Vagina (tissue), 2 donors: Measurements from ENCODE around the gene SPATA6.

Experiments
- POLR2A ChIP-seq, 2 donors: fragments of 450-650 bp; IDR thresholded peaks; one replicate each; pipeline ENCODE4 v1.6.1; 2017; ENCODE audit warnings: antibody characterized with exemption in 2 of 2, mild to moderate bottlenecking in 2 of 2, moderate library complexity in 2 of 2
- POLR2AphosphoS5 ChIP-seq, 2 donors: sonication (generic); formaldehyde crosslinking; IDR thresholded peaks; one replicate each; pipeline ENCODE4 v1.9.0; 2017; ENCODE audit warnings: antibody characterized with exemption in 2 of 2, mild to moderate bottlenecking in 2 of 2, low read depth in 1 of 2; ENCODE audit not compliant: insufficient read depth in 1 of 2
- TF ChIP-seq, protein P1 (sequence below), 3 experiments: fragments of 450-650 bp in 2 of 3; fragments of 200-600 bp in 1 of 3; sonication (generic) in 1 of 3; IDR thresholded peaks; one replicate each; pipeline ENCODE4 v1.5.1; 2017 to 2019; ENCODE audit warnings: antibody characterized with exemption in 3 of 3, mild to moderate bottlenecking in 2 of 3, moderate library complexity in 2 of 3

DNA sequence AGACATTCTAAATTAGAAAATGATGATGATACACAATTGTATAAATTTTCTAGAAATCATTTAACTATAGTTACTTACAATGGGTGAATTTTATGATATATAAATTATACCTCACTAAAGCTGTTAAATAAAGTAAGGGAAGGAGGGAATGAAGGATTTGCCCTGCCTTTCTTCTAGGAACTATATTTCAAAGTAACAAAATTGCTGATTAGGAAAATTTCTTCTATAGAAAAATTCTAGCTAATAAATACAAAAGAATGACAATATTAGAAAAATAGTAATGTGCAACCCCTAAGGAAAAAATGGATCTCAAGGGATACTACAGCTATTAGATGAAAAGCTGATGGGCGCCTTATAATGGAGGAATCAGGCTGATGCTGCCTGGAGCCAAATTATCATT, 23.1 kb downstream of the SPATA6 start:
- TF ChIP-seq, protein P1, sequence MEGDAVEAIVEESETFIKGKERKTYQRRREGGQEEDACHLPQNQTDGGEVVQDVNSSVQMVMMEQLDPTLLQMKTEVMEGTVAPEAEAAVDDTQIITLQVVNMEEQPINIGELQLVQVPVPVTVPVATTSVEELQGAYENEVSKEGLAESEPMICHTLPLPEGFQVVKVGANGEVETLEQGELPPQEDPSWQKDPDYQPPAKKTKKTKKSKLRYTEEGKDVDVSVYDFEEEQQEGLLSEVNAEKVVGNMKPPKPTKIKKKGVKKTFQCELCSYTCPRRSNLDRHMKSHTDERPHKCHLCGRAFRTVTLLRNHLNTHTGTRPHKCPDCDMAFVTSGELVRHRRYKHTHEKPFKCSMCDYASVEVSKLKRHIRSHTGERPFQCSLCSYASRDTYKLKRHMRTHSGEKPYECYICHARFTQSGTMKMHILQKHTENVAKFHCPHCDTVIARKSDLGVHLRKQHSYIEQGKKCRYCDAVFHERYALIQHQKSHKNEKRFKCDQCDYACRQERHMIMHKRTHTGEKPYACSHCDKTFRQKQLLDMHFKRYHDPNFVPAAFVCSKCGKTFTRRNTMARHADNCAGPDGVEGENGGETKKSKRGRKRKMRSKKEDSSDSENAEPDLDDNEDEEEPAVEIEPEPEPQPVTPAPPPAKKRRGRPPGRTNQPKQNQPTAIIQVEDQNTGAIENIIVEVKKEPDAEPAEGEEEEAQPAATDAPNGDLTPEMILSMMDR (IDR thresholded peaks at IDR 0.05) = no peak
- TF ChIP-seq POLR2AphosphoS5 (IDR thresholded peaks at IDR 0.05; ENCODE audit: insufficient read depth in 1 of 2, low read depth in 1 of 2) = no peak
- TF ChIP-seq POLR2A (IDR thresholded peaks at IDR 0.05) = no peak
